HepG2 (cell line): ENCODE results near the gene CDH2. TPM values are rescaled to one million over a fixed set of nuclear protein-coding genes. Genes with fewer than 3 reads are reported as not detected.
A peak's percentile ranks its signal among the peaks of the same experiment; 100 is the strongest.

ENCODE experiments used
- CEBPG ChIP-seq: IDR thresholded peaks from 2 replicates; pipeline ENCODE4 v1.6.1; 2016
- CREM ChIP-seq, 2 experiments: sonication (generic) in 1 of 2; formaldehyde crosslinking in 1 of 2; IDR thresholded peaks; 2 replicates each; pipeline versions ENCODE4 v1.4.0 to v1.6.1; 2016 to 2020; ENCODE audit warnings: antibody characterized with exemption in 1 of 2, mild to moderate bottlenecking in 1 of 2, missing genetic modification reagents in 1 of 2
- DMAP1 ChIP-seq: IDR thresholded peaks from 2 replicates; pipeline ENCODE4 v1.6.1; 2016
- GATAD2A ChIP-seq: IDR thresholded peaks from 2 replicates; pipeline ENCODE4 v1.6.1; 2016
- KLF11 ChIP-seq: IDR thresholded peaks from 2 replicates; pipeline ENCODE4 v1.6.1; 2016; ENCODE audit warnings: missing compliant biosample characterization
- ZNF224 ChIP-seq: sonication (generic); formaldehyde crosslinking; IDR thresholded peaks from 2 replicates; pipeline ENCODE4 v1.5.0; 2020; ENCODE audit warnings: mild to moderate bottlenecking, missing genetic modification reagents
- ZNF672 ChIP-seq: sonication (generic); formaldehyde crosslinking; IDR thresholded peaks from 2 replicates; pipeline ENCODE4 v1.8.1; 2022; ENCODE audit warnings: missing genetic modification reagents
- ZNF775 ChIP-seq: sonication (generic); formaldehyde crosslinking; IDR thresholded peaks from 2 replicates; pipeline ENCODE4 v1.4.0; 2020; ENCODE audit warnings: missing genetic modification reagents, mild to moderate bottlenecking, moderate library complexity, borderline replicate concordance
- polyA plus RNA-seq, 8 experiments: library from polyadenylated mRNA; depleted of rRNA in 3 of 8; stranded (reverse) in 7 of 8; unstranded in 1 of 8; fragments of >200 nt; fragmentation: Illumina TruSeq in 4 of 8; extraction: Trizol in 4 of 8; gene quantifications; 2 replicates each; pipeline versions ENCODE4 v1.2.1 to v1.2.3, GENCODE V29; 2011 to 2016; ENCODE audit warnings: low read depth in 4 of 8, missing spikeins in 1 of 8, mixed read lengths in 1 of 8; ENCODE audit not compliant: insufficient read depth in 1 of 8
- total RNA-seq, 5 experiments: library from RNA; depleted of rRNA; stranded (reverse); fragments of >200 nt; fragmentation: Illumina TruSeq; extraction: Trizol; gene quantifications; 2 replicates each; pipeline ENCODE4 v1.2.3, GENCODE V29; 2016; ENCODE audit warnings: low read depth in 1 of 5
- TF ChIP-seq, protein P1 (sequence below): sonication (generic); formaldehyde crosslinking; IDR thresholded peaks from 2 replicates; pipeline ENCODE4 v1.4.0; 2020; ENCODE audit warnings: mild to moderate bottlenecking, missing genetic modification reagents
- TF ChIP-seq, protein P2 (sequence below): sonication (generic); formaldehyde crosslinking; IDR thresholded peaks from 2 replicates; pipeline ENCODE4 v1.4.0; 2020; ENCODE audit warnings: mild to moderate bottlenecking, missing genetic modification reagents

Gene CDH2
- total and polyA plus RNA-seq, 2 of the 13 experiments (the other 11 are each of a cell fraction or from before 2014, with no cell fraction given): 18.6 to 36.1 TPM

GRCh38 chr18:28086670-28087552 lies 90.0 kb downstream of the CDH2 start (continued):
- no peak for TF ChIP-seq KLF11
- no peak for TF ChIP-seq DMAP1 (CRISPR knock-in tag)
- no peak for TF ChIP-seq ZNF672 (CRISPR knock-in tag)
- TF ChIP-seq, protein P1, sequence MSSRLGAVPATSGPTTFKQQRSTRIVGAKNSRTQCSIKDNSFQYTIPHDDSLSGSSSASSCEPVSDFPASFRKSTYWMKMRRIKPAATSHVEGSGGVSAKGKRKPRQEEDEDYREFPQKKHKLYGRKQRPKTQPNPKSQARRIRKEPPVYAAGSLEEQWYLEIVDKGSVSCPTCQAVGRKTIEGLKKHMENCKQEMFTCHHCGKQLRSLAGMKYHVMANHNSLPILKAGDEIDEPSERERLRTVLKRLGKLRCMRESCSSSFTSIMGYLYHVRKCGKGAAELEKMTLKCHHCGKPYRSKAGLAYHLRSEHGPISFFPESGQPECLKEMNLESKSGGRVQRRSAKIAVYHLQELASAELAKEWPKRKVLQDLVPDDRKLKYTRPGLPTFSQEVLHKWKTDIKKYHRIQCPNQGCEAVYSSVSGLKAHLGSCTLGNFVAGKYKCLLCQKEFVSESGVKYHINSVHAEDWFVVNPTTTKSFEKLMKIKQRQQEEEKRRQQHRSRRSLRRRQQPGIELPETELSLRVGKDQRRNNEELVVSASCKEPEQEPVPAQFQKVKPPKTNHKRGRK (CRISPR knock-in tag): no peak
- TF ChIP-seq, protein P2, sequence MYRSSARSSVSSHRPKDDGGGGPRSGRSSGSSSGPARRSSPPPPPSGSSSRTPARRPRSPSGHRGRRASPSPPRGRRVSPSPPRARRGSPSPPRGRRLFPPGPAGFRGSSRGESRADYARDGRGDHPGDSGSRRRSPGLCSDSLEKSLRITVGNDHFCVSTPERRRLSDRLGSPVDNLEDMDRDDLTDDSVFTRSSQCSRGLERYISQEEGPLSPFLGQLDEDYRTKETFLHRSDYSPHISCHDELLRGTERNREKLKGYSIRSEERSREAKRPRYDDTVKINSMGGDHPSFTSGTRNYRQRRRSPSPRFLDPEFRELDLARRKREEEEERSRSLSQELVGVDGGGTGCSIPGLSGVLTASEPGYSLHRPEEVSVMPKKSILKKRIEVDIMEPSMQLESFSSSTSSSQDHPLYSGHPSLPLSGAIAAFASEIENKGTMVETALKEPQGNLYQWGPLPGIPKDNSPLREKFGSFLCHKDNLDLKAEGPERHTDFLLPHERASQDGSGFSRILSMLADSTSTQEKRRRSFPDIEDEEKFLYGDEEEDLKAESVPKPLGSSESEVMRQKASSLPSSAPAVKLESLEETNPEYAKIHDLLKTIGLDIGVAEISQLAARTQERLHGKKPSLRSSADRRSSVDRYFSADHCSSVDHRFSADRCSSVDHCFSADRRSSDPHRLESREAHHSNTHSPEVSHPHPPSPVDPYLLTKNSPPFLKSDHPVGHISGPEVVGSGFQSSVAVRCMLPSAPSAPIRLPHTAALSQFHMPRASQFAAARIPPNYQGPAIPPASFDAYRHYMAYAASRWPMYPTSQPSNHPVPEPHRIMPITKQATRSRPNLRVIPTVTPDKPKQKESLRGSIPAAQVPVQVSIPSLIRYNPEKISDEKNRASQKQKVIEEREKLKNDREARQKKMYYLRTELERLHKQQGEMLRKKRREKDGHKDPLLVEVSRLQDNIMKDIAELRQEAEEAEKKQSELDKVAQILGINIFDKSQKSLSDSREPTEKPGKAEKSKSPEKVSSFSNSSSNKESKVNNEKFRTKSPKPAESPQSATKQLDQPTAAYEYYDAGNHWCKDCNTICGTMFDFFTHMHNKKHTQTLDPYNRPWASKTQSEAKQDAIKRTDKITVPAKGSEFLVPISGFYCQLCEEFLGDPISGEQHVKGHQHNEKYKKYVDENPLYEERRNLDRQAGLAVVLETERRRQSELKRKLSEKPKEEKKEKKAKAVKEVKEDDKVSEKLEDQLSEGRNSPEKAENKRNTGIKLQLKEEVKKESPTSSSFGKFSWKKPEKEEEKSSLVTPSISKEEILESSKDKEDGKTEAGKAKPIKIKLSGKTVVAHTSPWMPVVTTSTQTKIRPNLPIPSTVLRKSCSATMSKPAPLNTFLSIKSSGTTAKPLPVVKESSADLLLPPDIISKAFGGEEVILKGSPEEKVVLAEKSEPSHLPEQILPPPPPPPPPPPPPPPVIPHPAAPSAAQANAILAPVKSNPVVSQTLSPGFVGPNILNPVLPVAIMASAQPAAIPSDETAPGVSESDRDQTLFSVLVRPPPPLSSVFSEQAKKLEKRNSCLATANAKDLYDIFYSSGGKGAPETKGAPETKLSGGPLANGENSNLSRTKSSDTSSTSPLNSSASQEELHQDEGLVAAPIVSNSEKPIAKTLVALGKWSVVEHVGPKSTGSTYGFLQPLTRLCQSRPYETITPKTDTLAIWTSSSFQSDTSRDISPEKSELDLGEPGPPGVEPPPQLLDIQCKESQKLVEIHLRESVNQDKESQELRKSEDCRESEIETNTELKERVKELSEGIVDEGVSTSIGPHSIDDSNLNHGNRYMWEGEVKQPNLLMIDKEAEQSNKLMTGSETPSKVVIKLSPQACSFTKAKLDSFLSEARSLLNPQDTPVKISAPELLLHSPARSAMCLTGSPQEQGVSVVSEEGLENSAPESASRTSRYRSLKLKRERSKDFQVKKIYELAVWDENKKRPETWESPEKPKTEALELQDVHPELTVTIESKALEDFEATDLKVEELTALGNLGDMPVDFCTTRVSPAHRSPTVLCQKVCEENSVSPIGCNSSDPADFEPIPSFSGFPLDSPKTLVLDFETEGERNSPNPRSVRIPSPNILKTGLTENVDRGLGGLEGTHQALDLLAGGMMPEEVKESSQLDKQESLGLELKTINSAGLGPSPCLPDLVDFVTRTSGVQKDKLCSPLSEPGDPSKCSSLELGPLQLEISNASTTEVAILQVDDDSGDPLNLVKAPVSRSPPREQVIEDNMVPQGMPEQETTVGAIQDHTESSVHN (CRISPR knock-in tag): no peak
- TF ChIP-seq ZNF224 (CRISPR knock-in tag): no peak
- no peak for TF ChIP-seq ZNF775
- TF ChIP-seq CEBPG: peak; percentile 43; the same call in 1 of the 2 replicates
- peak; percentile 19; the same call in 1 of the 2 replicates for TF ChIP-seq GATAD2A (CRISPR knock-in tag)
- 0 out of 2 replicates have a peak, but pooled peaks have one; percentile 25 for TF ChIP-seq CREM (IDR thresholded peaks at IDR 0.05)
- TF ChIP-seq CREM (CRISPR knock-in tag; IDR thresholded peaks at IDR 0.05): no peak
